Fibroblast of lung (primary cell): ENCODE results near the gene TLX1. TPM values are rescaled to one million over a fixed set of nuclear protein-coding genes. Genes with fewer than 3 reads are reported as not detected.

Source experiments
- DNase-seq, 2 donors: peaks; one replicate each; pipeline versions ENCODE4 v3.0.0 to v3.0.0-alpha.2; 2010; ENCODE audit warnings: low read depth in 2 of 2
- H2AFZ ChIP-seq: 2 replicates; pipeline ENCODE4 v1.5.1; 2012; ENCODE audit warnings: low read length, control low read depth, inconsistent platforms
- H3K27ac ChIP-seq: 2 replicates; pipeline ENCODE4 v1.5.1; 2011; ENCODE audit warnings: low read length, control low read depth; ENCODE audit not compliant: insufficient read depth
- H3K27me3 ChIP-seq: 2 replicates; pipeline ENCODE4 v1.5.1; 2011; ENCODE audit warnings: mild to moderate bottlenecking, low read length; ENCODE audit not compliant: control insufficient read depth, insufficient read depth
- H3K36me3 ChIP-seq: 2 replicates; pipeline ENCODE4 v1.5.1; 2011; ENCODE audit warnings: low read length; ENCODE audit not compliant: control insufficient read depth, insufficient read depth
- H3K4me1 ChIP-seq: 2 replicates; pipeline ENCODE4 v1.5.1; 2011; ENCODE audit warnings: low read length; ENCODE audit not compliant: control insufficient read depth, insufficient read depth; ENCODE audit errors: extremely low read depth
- H3K4me2 ChIP-seq: 2 replicates; pipeline ENCODE4 v1.5.1; 2011; ENCODE audit warnings: low read length, control low read depth; ENCODE audit not compliant: insufficient read depth; ENCODE audit errors: extremely low read depth
- H3K4me3 ChIP-seq, 4 experiments: fragments of 200-600 bp in 1 of 4; sonication (generic) in 1 of 4; replicated peaks in 1 of 4; 2 replicates each; pipeline ENCODE4 v1.5.1; 2011 to 2016; ENCODE audit warnings: low read length in 4 of 4, low read depth in 3 of 4, mild to moderate bottlenecking in 3 of 4, control low read depth in 2 of 4, inconsistent platforms in 1 of 4, mixed read lengths in 1 of 4; ENCODE audit not compliant: insufficient read depth in 1 of 4; ENCODE audit errors: control extremely low read depth in 1 of 4
- H3K79me2 ChIP-seq: 2 replicates; pipeline ENCODE4 v1.5.1; 2012; ENCODE audit warnings: mild to moderate bottlenecking, low read length, inconsistent platforms; ENCODE audit not compliant: control insufficient read depth, insufficient read depth
- H3K9ac ChIP-seq: 2 replicates; pipeline ENCODE4 v1.5.1; 2011; ENCODE audit warnings: mild to moderate bottlenecking, low read length, control low read depth; ENCODE audit not compliant: insufficient read depth
- H3K9me3 ChIP-seq: 2 replicates; pipeline ENCODE4 v1.5.1; 2012; ENCODE audit warnings: low read depth, low read length; ENCODE audit not compliant: control insufficient read depth, insufficient read depth
- H4K20me1 ChIP-seq: 2 replicates; pipeline ENCODE4 v1.5.1; 2011; ENCODE audit warnings: low read length; ENCODE audit not compliant: control insufficient read depth, insufficient read depth; ENCODE audit errors: extremely low read depth
- EZH2 ChIP-seq: IDR thresholded peaks from 2 replicates; pipeline ENCODE4 v1.5.1; 2012; ENCODE audit warnings: low read length, control low read depth, mild to moderate bottlenecking; ENCODE audit errors: missing control alignments
- polyA plus RNA-seq, 2 donors: library from polyadenylated mRNA; depleted of rRNA in 1 of 2; stranded (reverse) in 1 of 2; unstranded in 1 of 2; fragments of >200 nt; gene quantifications; 2 replicates each; pipeline ENCODE4 v1.2.1, GENCODE V29; 2011 to 2012; ENCODE audit warnings: missing spikeins in 1 of 2
- total RNA-seq: library from RNA; depleted of rRNA; stranded (reverse); fragments of >200 nt; gene quantifications from 2 replicates; pipeline ENCODE4 v1.2.1, GENCODE V29; 2014
- TF ChIP-seq, protein P1 (sequence below), 2 donors: IDR thresholded peaks in 1 of 2; conservative IDR thresholded peaks in 1 of 2; 1 replicate in 1 of 2; 2 replicates in 1 of 2; pipeline ENCODE4 v1.5.1; 2011 to 2012; ENCODE audit warnings: low read length in 2 of 2, control low read depth in 1 of 2, inconsistent platforms in 1 of 2, low read depth in 1 of 2, mild to moderate bottlenecking in 1 of 2

The TLX1 gene
- total and polyA plus RNA-seq, 2 donors (not counting 1 experiment from before 2014, with no cell fraction given) = not detected

DNA sequence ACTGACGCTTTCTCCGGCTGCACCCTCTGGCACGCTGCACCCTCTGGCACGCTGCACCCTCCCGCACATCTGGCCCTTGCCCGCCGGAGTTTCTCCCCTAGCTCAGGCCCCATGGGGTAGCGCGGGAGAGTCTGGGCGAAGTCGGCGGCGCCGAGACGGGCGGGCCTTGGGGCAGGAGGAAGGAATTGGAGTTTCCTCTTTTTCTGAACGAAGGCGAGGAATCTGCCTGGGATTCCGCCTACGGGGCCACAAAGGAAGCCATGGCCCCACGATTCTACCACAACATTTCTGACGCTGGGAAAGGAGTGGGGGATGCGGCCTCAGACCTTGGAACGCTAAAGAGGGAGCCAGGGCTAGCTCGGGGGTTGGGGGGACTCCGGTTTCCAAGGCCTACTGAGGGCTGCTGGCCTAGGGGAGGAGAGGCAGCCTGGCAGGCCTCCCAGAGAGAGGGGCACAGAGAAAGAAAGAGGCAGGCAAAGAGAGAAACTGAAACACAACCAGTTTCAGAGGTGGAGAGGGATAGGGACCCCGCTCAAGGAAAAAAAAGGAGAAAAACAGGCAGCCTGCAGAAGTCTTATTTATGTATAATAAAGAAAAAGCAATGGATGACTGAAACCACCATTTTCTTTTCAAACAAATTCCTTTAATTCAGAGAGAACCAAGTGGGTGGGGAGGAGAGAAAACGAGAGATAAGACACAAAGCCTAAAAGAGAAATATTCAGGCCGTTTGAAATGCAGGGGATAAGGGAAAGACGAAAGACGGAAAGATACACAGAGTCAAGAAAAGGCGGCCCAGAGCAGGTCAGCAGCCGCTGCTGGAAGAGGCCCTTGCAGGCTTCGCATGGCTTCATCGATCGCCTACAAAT is 4.3 kb downstream of the TLX1 start:
- Histone ChIP-seq H3K4me2 (no peak overlapping the region), H3K27me3 (peaks cover 96% of the 10 kb centered on the region), H4K20me1 (no peaks in the 10 kb centered on the region), H3K36me3 (no peaks in the 10 kb centered on the region), H3K4me1 (no peaks in the 10 kb centered on the region), H3K9ac (no peak overlapping the region), H3K79me2 (no peaks in the 10 kb centered on the region), H3K27ac (no peak overlapping the region), H3K9me3 (no peaks in the 10 kb centered on the region), H3K4me3 (no peak overlapping the region), H2AFZ (no peak overlapping the region)
- DNase-seq = no peak
- TF ChIP-seq EZH2 = no peak
- TF ChIP-seq, protein P1, sequence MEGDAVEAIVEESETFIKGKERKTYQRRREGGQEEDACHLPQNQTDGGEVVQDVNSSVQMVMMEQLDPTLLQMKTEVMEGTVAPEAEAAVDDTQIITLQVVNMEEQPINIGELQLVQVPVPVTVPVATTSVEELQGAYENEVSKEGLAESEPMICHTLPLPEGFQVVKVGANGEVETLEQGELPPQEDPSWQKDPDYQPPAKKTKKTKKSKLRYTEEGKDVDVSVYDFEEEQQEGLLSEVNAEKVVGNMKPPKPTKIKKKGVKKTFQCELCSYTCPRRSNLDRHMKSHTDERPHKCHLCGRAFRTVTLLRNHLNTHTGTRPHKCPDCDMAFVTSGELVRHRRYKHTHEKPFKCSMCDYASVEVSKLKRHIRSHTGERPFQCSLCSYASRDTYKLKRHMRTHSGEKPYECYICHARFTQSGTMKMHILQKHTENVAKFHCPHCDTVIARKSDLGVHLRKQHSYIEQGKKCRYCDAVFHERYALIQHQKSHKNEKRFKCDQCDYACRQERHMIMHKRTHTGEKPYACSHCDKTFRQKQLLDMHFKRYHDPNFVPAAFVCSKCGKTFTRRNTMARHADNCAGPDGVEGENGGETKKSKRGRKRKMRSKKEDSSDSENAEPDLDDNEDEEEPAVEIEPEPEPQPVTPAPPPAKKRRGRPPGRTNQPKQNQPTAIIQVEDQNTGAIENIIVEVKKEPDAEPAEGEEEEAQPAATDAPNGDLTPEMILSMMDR (conservative IDR thresholded peaks at IDR 0.05 in 1 of 2, IDR thresholded peaks at IDR 0.05 in 1 of 2; ENCODE audit: low read depth in 1 of 2, low read length in 2 of 2) = no peak

DNA sequence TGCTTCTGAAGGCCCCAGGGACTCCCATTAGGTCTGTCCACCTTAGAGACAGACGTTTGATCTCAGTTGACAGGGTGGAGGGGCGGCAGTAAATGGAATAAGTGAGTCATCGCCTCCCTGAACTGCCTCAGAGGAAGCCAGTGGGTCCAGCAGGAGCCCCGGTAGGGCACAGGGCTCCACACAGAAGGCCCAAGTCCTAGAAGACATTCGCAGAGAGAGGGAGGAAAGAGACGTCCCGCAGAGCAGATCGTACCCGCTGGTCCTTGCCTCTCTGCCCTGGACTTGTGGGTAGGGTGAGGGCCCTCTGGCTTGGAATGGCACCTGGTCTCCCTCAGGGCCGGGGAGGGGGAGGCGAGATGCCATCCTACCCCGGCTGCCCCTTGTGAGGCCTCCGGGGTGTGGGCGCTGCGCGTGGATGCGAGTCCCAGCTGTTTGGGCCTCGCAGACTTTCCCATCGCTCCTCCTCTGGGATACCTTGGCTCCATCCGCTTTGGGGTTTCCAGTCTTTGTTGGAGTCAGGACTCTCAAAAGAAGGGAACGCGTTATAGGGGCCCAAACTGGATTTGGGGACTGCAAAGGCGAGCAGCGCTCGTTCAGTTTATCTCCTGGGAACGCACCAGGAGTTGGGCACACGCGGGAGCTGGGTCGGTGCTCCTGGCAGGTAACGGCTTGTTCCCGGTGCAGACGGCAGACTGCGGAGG is 5.1 kb downstream of the TLX1 start:
- peak in 1 of 2 donors; percentile 13 for DNase-seq
- no peak overlapping the region for H3K9ac ChIP-seq
- no peak overlapping the region for H3K27ac ChIP-seq
- no peaks in the 10 kb centered on the region for H3K79me2 ChIP-seq
- H4K20me1 ChIP-seq = no peaks in the 10 kb centered on the region
- no peak overlapping the region for H3K4me2 ChIP-seq
- peaks cover 96% of the 10 kb centered on the region for H3K27me3 ChIP-seq
- H2AFZ ChIP-seq = no peak overlapping the region
- TF ChIP-seq EZH2 = peak; percentile 55
- TF ChIP-seq, protein P1 (conservative IDR thresholded peaks at IDR 0.05 in 1 of 2, IDR thresholded peaks at IDR 0.05 in 1 of 2; ENCODE audit: low read depth in 1 of 2, low read length in 2 of 2) = no peak
- no peaks in the 10 kb centered on the region for H3K9me3 ChIP-seq
- no peak overlapping the region for H3K4me3 ChIP-seq
- H3K36me3 ChIP-seq = no peaks in the 10 kb centered on the region
- H3K4me1 ChIP-seq = no peaks in the 10 kb centered on the region

DNA sequence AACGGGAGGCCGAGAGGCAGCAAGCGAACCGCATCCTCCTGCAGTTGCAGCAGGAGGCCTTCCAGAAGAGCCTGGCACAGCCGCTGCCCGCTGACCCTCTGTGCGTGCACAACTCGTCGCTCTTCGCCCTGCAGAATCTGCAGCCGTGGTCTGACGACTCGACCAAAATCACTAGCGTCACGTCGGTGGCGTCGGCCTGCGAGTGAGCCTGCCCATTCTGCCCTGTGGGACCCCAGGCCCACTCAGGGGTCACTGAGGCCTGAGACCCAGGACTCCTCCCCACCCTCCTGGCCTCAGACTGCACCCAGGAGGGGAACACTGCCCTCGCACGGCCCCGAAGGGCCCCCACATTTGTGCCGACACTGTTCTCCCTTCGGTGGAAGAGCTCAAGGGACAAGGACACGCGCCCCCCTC is 5.6 kb downstream of the TLX1 start:
- no peaks in the 10 kb centered on the region for H3K79me2 ChIP-seq
- H4K20me1 ChIP-seq = no peaks in the 10 kb centered on the region
- no peaks in the 10 kb centered on the region for H3K9me3 ChIP-seq
- H3K4me1 ChIP-seq = no peaks in the 10 kb centered on the region
- no peak overlapping the region for H2AFZ ChIP-seq
- H3K4me2 ChIP-seq = no peak overlapping the region
- no peak for DNase-seq
- H3K4me3 ChIP-seq = no peak overlapping the region
- H3K27me3 ChIP-seq = peaks cover 97% of the 10 kb centered on the region
- H3K27ac ChIP-seq = no peak overlapping the region
- TF ChIP-seq EZH2 = no peak
- TF ChIP-seq, protein P1 (conservative IDR thresholded peaks at IDR 0.05 in 1 of 2, IDR thresholded peaks at IDR 0.05 in 1 of 2; ENCODE audit: low read depth in 1 of 2, low read length in 2 of 2) = no peak
- H3K36me3 ChIP-seq = no peaks in the 10 kb centered on the region
- H3K9ac ChIP-seq = no peak overlapping the region
